ENCODE results near the gene POLR2L. TPM values are rescaled to one million over a fixed set of nuclear protein-coding genes. Genes with fewer than 3 reads are reported as not detected.

The POLR2L gene
- total RNA-seq, 6 experiments from 2014 or later, result 439 to 504 (median 478) TPM

- Mint-ChIP-seq H3K36me3 (ENCODE audit: low read depth) (peaks cover 29% of the 10 kb centered on the region), H3K27ac (peak overlapping the region; percentile 31; the same call in 1 of the 2 replicates), H3K4me1 (ENCODE audit: low read depth) (peaks cover 47% of the 10 kb centered on the region), H3K27me3 (ENCODE audit: insufficient read depth) (peaks cover 45% of the 10 kb centered on the region), H3K9me3 (0 out of 2 replicates have a peak, but pooled peaks cover 8% of the 10 kb centered on the region), H3K4me3 (no peak overlapping the region)
- TF ChIP-seq, protein P1, sequence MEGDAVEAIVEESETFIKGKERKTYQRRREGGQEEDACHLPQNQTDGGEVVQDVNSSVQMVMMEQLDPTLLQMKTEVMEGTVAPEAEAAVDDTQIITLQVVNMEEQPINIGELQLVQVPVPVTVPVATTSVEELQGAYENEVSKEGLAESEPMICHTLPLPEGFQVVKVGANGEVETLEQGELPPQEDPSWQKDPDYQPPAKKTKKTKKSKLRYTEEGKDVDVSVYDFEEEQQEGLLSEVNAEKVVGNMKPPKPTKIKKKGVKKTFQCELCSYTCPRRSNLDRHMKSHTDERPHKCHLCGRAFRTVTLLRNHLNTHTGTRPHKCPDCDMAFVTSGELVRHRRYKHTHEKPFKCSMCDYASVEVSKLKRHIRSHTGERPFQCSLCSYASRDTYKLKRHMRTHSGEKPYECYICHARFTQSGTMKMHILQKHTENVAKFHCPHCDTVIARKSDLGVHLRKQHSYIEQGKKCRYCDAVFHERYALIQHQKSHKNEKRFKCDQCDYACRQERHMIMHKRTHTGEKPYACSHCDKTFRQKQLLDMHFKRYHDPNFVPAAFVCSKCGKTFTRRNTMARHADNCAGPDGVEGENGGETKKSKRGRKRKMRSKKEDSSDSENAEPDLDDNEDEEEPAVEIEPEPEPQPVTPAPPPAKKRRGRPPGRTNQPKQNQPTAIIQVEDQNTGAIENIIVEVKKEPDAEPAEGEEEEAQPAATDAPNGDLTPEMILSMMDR (IDR thresholded peaks at IDR 0.05), result no peak
- DNase-seq, result no peak
These were observed 5.6 kb downstream of the POLR2L start for GRCh38 chr11:836700-837099.

DNA sequence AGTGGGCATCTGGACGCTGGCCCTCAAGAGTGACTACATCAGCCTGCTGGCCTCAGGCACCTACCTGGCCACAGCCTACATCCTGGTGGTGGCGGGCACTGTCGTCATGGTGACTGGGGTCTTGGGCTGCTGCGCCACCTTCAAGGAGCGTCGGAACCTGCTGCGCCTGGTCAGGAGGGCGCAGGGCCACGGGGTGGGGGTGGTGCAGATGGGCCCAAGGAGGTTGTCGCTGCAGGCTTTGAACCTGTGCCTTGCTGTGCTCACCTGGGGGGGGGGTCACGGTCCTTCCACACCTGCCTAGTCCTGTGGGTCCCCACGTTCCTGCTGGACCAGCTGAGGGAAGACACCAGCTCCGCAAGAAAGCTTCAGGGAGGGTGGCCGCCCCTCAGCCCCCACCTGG is 6.1 kb downstream of the POLR2L start:
- Mint-ChIP-seq H3K9me3 (0 out of 2 replicates have a peak, but pooled peaks cover 6% of the 10 kb centered on the region), H3K27ac (no peak overlapping the region; the same call in 1 of the 2 replicates), H3K27me3 (ENCODE audit: insufficient read depth) (peaks cover 43% of the 10 kb centered on the region), H3K4me3 (no peak overlapping the region), H3K4me1 (ENCODE audit: low read depth) (peaks cover 51% of the 10 kb centered on the region), H3K36me3 (ENCODE audit: low read depth) (peaks cover 27% of the 10 kb centered on the region)
- no peak for DNase-seq
- TF ChIP-seq, protein P1 (IDR thresholded peaks at IDR 0.05), result no peak

- H3K9me3 Mint-ChIP-seq, result no peaks in the 10 kb centered on the region
- peak; percentile 77 for DNase-seq
- TF ChIP-seq, protein P1 (IDR thresholded peaks at IDR 0.05), result peak; percentile 19; the same call in 1 of the 2 replicates
- peak overlapping the region; percentile 95 for H3K4me3 Mint-ChIP-seq
- peaks cover 11% of the 10 kb centered on the region for H3K36me3 Mint-ChIP-seq (ENCODE audit: low read depth)
- H3K4me1 Mint-ChIP-seq (ENCODE audit: low read depth), result peaks cover 38% of the 10 kb centered on the region
- H3K27me3 Mint-ChIP-seq (ENCODE audit: insufficient read depth), result peaks cover 28% of the 10 kb centered on the region
- peak overlapping the region; percentile 95 for H3K27ac Mint-ChIP-seq
These were observed 7.7 kb downstream of the POLR2L start for GRCh38 chr11:834371-835316.

DNA sequence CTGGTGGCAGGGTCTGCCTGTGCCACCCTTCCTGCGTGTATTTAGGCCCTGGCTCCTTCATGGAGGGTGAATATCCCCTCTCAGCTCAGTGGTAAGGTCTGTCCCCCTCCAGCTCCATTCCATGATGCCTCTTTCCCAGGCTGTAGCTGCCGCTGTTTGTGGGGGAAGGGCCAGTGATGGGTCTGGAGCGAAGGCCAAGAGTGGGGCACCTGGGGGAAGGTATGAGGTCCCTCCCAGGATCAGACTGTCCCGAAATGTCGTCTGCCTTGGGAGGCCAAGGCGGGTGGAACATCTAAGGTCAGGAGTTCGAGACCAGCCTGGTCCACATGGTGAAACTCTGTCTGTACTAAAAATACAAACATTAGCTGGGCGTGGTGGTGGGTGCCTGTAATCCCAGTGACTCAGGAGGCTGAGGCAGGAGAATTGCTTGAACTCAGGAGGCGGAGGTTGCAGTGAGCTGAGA is 8.4 kb downstream of the POLR2L start:
- H3K4me3 Mint-ChIP-seq, result peak overlapping the region; percentile 95
- peak; percentile 73 for DNase-seq
- peaks cover 8% of the 10 kb centered on the region for H3K36me3 Mint-ChIP-seq (ENCODE audit: low read depth)
- TF ChIP-seq, protein P1 (IDR thresholded peaks at IDR 0.05), result no peak
- peaks cover 34% of the 10 kb centered on the region for H3K4me1 Mint-ChIP-seq (ENCODE audit: low read depth)
- H3K27me3 Mint-ChIP-seq (ENCODE audit: insufficient read depth), result peaks cover 24% of the 10 kb centered on the region
- peak overlapping the region; percentile 95 for H3K27ac Mint-ChIP-seq
- no peaks in the 10 kb centered on the region for H3K9me3 Mint-ChIP-seq

- H3K4me3 Mint-ChIP-seq, result peak overlapping the region; percentile 95
- no peaks in the 10 kb centered on the region for H3K9me3 Mint-ChIP-seq
- peaks cover 8% of the 10 kb centered on the region for H3K36me3 Mint-ChIP-seq (ENCODE audit: low read depth)
- peak overlapping the region; percentile 95 for H3K27ac Mint-ChIP-seq
- peaks cover 21% of the 10 kb centered on the region for H3K27me3 Mint-ChIP-seq (ENCODE audit: insufficient read depth)
- H3K4me1 Mint-ChIP-seq (ENCODE audit: low read depth), result peaks cover 29% of the 10 kb centered on the region
- no peak for DNase-seq
- TF ChIP-seq, protein P1 (IDR thresholded peaks at IDR 0.05), result no peak
These were observed 9.1 kb downstream of the POLR2L start for GRCh38 chr11:833114-833791.

All from HFFc6 (cell line).